HepG2 (cell line): ENCODE data around the gene PLIN3. TPM values are rescaled to one million over a fixed set of nuclear protein-coding genes. Genes with fewer than 3 reads are reported as not detected.

Source experiments
- GABPA ChIP-seq, 2 experiments: IDR thresholded peaks; 2 replicates each; pipeline ENCODE4 v1.6.1; 2011 to 2016; ENCODE audit warnings: low read depth in 2 of 2, low read length in 1 of 2, missing biosample characterization in 1 of 2, missing genetic modification characterization in 1 of 2
- GABPB1 ChIP-seq: IDR thresholded peaks from 2 replicates; pipeline ENCODE4 v1.6.1; 2016; ENCODE audit warnings: mild to moderate bottlenecking, missing genetic modification reagents, moderate library complexity, missing compliant biosample characterization
- HDAC1 ChIP-seq: sonication (generic); formaldehyde crosslinking; IDR thresholded peaks from 2 replicates; pipeline ENCODE4 v1.5.1; 2020; ENCODE audit warnings: mild to moderate bottlenecking, missing genetic modification reagents
- HMGXB3 ChIP-seq: sonication (generic); formaldehyde crosslinking; IDR thresholded peaks from 2 replicates; pipeline ENCODE4 v1.4.0; 2020; ENCODE audit warnings: missing genetic modification reagents, borderline replicate concordance
- MYC ChIP-seq: sonication (generic); formaldehyde crosslinking; IDR thresholded peaks from 2 replicates; pipeline ENCODE4 v1.9.0; 2021; ENCODE audit warnings: missing genetic modification reagents, borderline replicate concordance
- PRDM10 ChIP-seq: sonication (generic); formaldehyde crosslinking; IDR thresholded peaks from 2 replicates; pipeline ENCODE4 v1.4.0; 2020; ENCODE audit warnings: low read depth, missing genetic modification reagents
- RFX3 ChIP-seq: IDR thresholded peaks from 2 replicates; pipeline ENCODE4 v1.6.1; 2016; ENCODE audit warnings: missing biosample characterization, missing genetic modification reagents
- STAT6 ChIP-seq: sonication (generic); formaldehyde crosslinking; IDR thresholded peaks from 2 replicates; pipeline ENCODE4 v1.4.0; 2020; ENCODE audit warnings: missing genetic modification reagents, mild to moderate bottlenecking, borderline replicate concordance
- TMF1 ChIP-seq: sonication (generic); formaldehyde crosslinking; IDR thresholded peaks from 2 replicates; pipeline ENCODE4 v1.8.1; 2022; ENCODE audit warnings: low read depth, missing genetic modification reagents
- ZIK1 ChIP-seq: sonication (generic); formaldehyde crosslinking; IDR thresholded peaks from 2 replicates; pipeline ENCODE4 v1.5.0; 2020; ENCODE audit warnings: mild to moderate bottlenecking, low read depth, missing genetic modification reagents, borderline replicate concordance
- ZNF510 ChIP-seq: sonication (generic); formaldehyde crosslinking; IDR thresholded peaks from 2 replicates; pipeline ENCODE4 v1.4.0; 2020; ENCODE audit warnings: low read depth, mild to moderate bottlenecking, missing genetic modification reagents
- ZNF597 ChIP-seq: sonication (generic); formaldehyde crosslinking; IDR thresholded peaks from 2 replicates; pipeline ENCODE4 v1.5.0; 2020; ENCODE audit warnings: missing genetic modification reagents
- ZNF747 ChIP-seq: sonication (generic); formaldehyde crosslinking; IDR thresholded peaks from 2 replicates; pipeline ENCODE4 v1.8.1; 2023; ENCODE audit warnings: missing genetic modification reagents, mild to moderate bottlenecking, borderline replicate concordance
- ZNF83 ChIP-seq: sonication (generic); formaldehyde crosslinking; IDR thresholded peaks from 2 replicates; pipeline ENCODE4 v1.4.0; 2020; ENCODE audit warnings: missing genetic modification reagents, mild to moderate bottlenecking, borderline replicate concordance
- ZSCAN20 ChIP-seq: sonication (generic); formaldehyde crosslinking; IDR thresholded peaks from 2 replicates; pipeline ENCODE4 v1.4.0; 2020; ENCODE audit warnings: missing genetic modification reagents, mild to moderate bottlenecking, borderline replicate concordance
- polyA plus RNA-seq, 8 experiments: library from polyadenylated mRNA; depleted of rRNA in 3 of 8; stranded (reverse) in 7 of 8; unstranded in 1 of 8; fragments of >200 nt; fragmentation: Illumina TruSeq in 4 of 8; extraction: Trizol in 4 of 8; gene quantifications; 2 replicates each; pipeline versions ENCODE4 v1.2.1 to v1.2.3, GENCODE V29; 2011 to 2016; ENCODE audit warnings: low read depth in 4 of 8, missing spikeins in 1 of 8, mixed read lengths in 1 of 8; ENCODE audit not compliant: insufficient read depth in 1 of 8
- total RNA-seq, 5 experiments: library from RNA; depleted of rRNA; stranded (reverse); fragments of >200 nt; fragmentation: Illumina TruSeq; extraction: Trizol; gene quantifications; 2 replicates each; pipeline ENCODE4 v1.2.3, GENCODE V29; 2016; ENCODE audit warnings: low read depth in 1 of 5

The PLIN3 gene
- total and polyA plus RNA-seq, 2 of the 13 experiments (the other 11 are each of a cell fraction or from before 2014, with no cell fraction given), result 49.3 to 57.9 TPM

GRCh38 chr19:4866595-4867424, 657 bp downstream of the PLIN3 start (continued):
- TF ChIP-seq STAT6 (CRISPR knock-in tag), result no peak
- no peak for TF ChIP-seq GABPA (IDR thresholded peaks at IDR 0.05; ENCODE audit: low read depth, low read length)
- TF ChIP-seq GABPA (CRISPR knock-in tag; IDR thresholded peaks at IDR 0.05; ENCODE audit: low read depth), result 0 out of 2 replicates have a peak, but pooled peaks have one; percentile 13
- 0 out of 2 replicates have a peak, but pooled peaks have one; percentile 31 for TF ChIP-seq PRDM10 (CRISPR knock-in tag)
- no peak for TF ChIP-seq ZNF747 (CRISPR knock-in tag)
- TF ChIP-seq ZNF597 (CRISPR knock-in tag), result no peak
- 0 out of 2 replicates have a peak, but pooled peaks have one; percentile 13 for TF ChIP-seq ZIK1 (CRISPR knock-in tag)
- TF ChIP-seq HDAC1 (CRISPR knock-in tag), result peak; percentile 43; the same call in 1 of the 2 replicates
- no peak for TF ChIP-seq ZSCAN20 (CRISPR knock-in tag)
- TF ChIP-seq HMGXB3 (CRISPR knock-in tag), result no peak
- no peak for TF ChIP-seq ZNF83 (CRISPR knock-in tag)
- TF ChIP-seq GABPB1 (CRISPR knock-in tag), result peak; percentile 29; the same call in 1 of the 2 replicates
- 0 out of 2 replicates have a peak, but pooled peaks have one; percentile 6 for TF ChIP-seq ZNF510 (CRISPR knock-in tag)
- TF ChIP-seq RFX3 (CRISPR knock-in tag), result no peak
- 0 out of 2 replicates have a peak, but pooled peaks have one; percentile 18 for TF ChIP-seq MYC (CRISPR knock-in tag)
- 0 out of 2 replicates have a peak, but pooled peaks have one; percentile 5 for TF ChIP-seq TMF1 (CRISPR knock-in tag)
